Panc1 (cell line): ENCODE measurements around the gene CRISP1. TPM values are rescaled to one million over a fixed set of nuclear protein-coding genes. Genes with fewer than 3 reads are reported as not detected.

Source experiments
- ATAC-seq: fragments of 200-7000 bp; cut with Tn5 transposase; 2 replicates; pipeline ENCODE4 v1.9.1; 2020; ENCODE audit warnings: mild to moderate bottlenecking, moderate library complexity
- BruUV-seq: library from RNA; stranded (reverse); fragments of 400-500 nt; replicated peaks from 2 replicates; lab custom pipeline; 2021; lab: Mats Ljungman, UMichigan
- CTCF ChIA-PET: fragments of 300-600 bp; sonication (Branson Sonifier 250); formaldehyde crosslinking; loops from one replicate; lab custom pipeline; 2022; ENCODE audit warnings: antibody characterized with exemption; lab: Charles Lee
- POLR2A ChIA-PET: fragments of 300-600 bp; sonication (Branson Sonifier 250); formaldehyde crosslinking; loops from one replicate; lab custom pipeline; 2022; ENCODE audit warnings: antibody characterized with exemption; lab: Charles Lee
- DNase-seq: peaks from one replicate; pipeline ENCODE4 v3.0.0-alpha.2; 2010; ENCODE audit warnings: low read depth, low spot score
- H3K27ac ChIP-seq: 2 replicates; pipeline ENCODE4 v1.5.1; 2011; ENCODE audit warnings: mild to moderate bottlenecking, low read length, inconsistent platforms
- H3K27me3 ChIP-seq: fragments of 200-500 bp; sonication (Bioruptor generic); 2 replicates; pipeline ENCODE4 v1.6.0; 2014; ENCODE audit warnings: low read length, inconsistent platforms; ENCODE audit not compliant: control insufficient read depth, insufficient read depth
- H3K36me3 ChIP-seq: fragments of 200-500 bp; sonication (Bioruptor generic); 2 replicates; pipeline ENCODE4 v1.5.1; 2014; ENCODE audit warnings: inconsistent platforms, mild to moderate bottlenecking, low read length, moderate library complexity; ENCODE audit not compliant: control insufficient read depth, insufficient read depth
- H3K4me1 ChIP-seq: 2 replicates; pipeline ENCODE4 v1.5.1; 2011; ENCODE audit warnings: inconsistent platforms, mild to moderate bottlenecking, low read length, moderate library complexity; ENCODE audit not compliant: control insufficient read depth, insufficient read depth
- H3K4me3 ChIP-seq, 2 experiments: 2 replicates each; pipeline ENCODE4 v1.5.1; 2011 to 2012; ENCODE audit warnings: low read depth in 2 of 2, low read length in 2 of 2, mild to moderate bottlenecking in 2 of 2, inconsistent platforms in 1 of 2, moderate library complexity in 1 of 2
- H3K9me3 ChIP-seq: fragments of 200-500 bp; sonication (Bioruptor generic); 2 replicates; pipeline ENCODE4 v1.5.1; 2014; ENCODE audit warnings: low read depth, mild to moderate bottlenecking, inconsistent platforms, low read length, moderate library complexity; ENCODE audit not compliant: control insufficient read depth, insufficient read depth
- POLR2AphosphoS5 ChIP-seq: IDR thresholded peaks from 2 replicates; pipeline ENCODE4 v1.6.1; 2012; ENCODE audit warnings: mild to moderate bottlenecking, low read depth, low read length, moderate library complexity
- SIN3A ChIP-seq: IDR thresholded peaks from 2 replicates; pipeline ENCODE4 v1.6.1; 2012; ENCODE audit warnings: low read depth, mild to moderate bottlenecking, low read length, moderate library complexity, borderline replicate concordance; ENCODE audit not compliant: insufficient read depth
- TCF7L2 ChIP-seq: IDR thresholded peaks from 2 replicates; pipeline ENCODE4 v1.6.1; 2011; ENCODE audit warnings: mild to moderate bottlenecking, low read depth, low read length, inconsistent platforms
- in situ Hi-C: cut with HindIII; loops from 2 replicates; pipeline ENCODE4 v1.10.0; 2016; ENCODE audit warnings: low sequenced_read_pairs, low pct_unique_long_range_greater_than_20kb
- intact Hi-C: fragments of 100-400 bp; cut with micrococcal nuclease; formaldehyde crosslinking; loops from one replicate; pipeline ENCODE4 v1.10.0; 2022; ENCODE audit not compliant: unreplicated experiment
- total RNA-seq: library from RNA; stranded (reverse); gene quantifications from one replicate; pipeline ENCODE4 v1.2.1, GENCODE V29; 2021; ENCODE audit not compliant: unreplicated experiment
- TF ChIP-seq, protein P1 (sequence below): fragments of 450-650 bp; IDR thresholded peaks from 2 replicates; pipeline ENCODE4 v1.5.1; 2017; ENCODE audit warnings: mild to moderate bottlenecking
- TF ChIP-seq, protein P2 (sequence below), 2 experiments: IDR thresholded peaks; 2 replicates each; pipeline ENCODE4 v1.6.1; 2011 to 2012; ENCODE audit warnings: low read depth in 2 of 2, control low read depth in 1 of 2, low read length in 1 of 2, mild to moderate bottlenecking in 1 of 2, moderate library complexity in 1 of 2; ENCODE audit not compliant: insufficient read depth in 1 of 2

The CRISP1 gene
- total RNA-seq, 1 experiment from 2014 or later, result not detected

DNA sequence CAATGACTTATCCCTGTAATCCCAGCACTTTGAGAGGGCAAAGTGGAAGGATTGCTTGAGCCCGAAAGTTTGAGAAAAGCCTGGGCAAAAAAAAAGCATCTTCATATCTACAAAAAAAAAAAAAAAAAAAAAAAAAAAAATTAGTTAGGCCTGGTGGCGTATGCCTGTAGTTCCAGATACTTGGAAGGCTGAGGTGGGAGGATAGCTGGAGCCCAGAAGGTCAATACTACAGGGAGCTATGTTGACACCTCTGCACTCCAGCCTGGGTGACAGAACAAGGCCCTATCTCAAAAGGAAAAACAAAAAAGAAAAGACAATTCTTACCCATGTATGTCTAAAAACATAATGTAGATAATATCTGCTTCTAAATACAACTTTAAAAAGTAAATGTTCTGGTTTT is 27.2 kb downstream of the CRISP1 start:
- Histone ChIP-seq H3K4me3 (no peak overlapping the region), H3K9me3 (no peaks in the 10 kb centered on the region), H3K27me3 (peaks cover 2% of the 10 kb centered on the region; the same call in 1 of the 2 replicates), H3K27ac (no peak overlapping the region), H3K36me3 (no peaks in the 10 kb centered on the region), H3K4me1 (no peaks in the 10 kb centered on the region)
- in situ Hi-C loops, result loop anchor here (25.0 kb wide), 1 partner anchor 202 kb away; the partner anchor contains the start of gene RHAG
- ChIA-PET CTCF (no interaction called here), POLR2A (no interaction called here)
- DNase-seq, result no peak
- TF ChIP-seq, protein P1, sequence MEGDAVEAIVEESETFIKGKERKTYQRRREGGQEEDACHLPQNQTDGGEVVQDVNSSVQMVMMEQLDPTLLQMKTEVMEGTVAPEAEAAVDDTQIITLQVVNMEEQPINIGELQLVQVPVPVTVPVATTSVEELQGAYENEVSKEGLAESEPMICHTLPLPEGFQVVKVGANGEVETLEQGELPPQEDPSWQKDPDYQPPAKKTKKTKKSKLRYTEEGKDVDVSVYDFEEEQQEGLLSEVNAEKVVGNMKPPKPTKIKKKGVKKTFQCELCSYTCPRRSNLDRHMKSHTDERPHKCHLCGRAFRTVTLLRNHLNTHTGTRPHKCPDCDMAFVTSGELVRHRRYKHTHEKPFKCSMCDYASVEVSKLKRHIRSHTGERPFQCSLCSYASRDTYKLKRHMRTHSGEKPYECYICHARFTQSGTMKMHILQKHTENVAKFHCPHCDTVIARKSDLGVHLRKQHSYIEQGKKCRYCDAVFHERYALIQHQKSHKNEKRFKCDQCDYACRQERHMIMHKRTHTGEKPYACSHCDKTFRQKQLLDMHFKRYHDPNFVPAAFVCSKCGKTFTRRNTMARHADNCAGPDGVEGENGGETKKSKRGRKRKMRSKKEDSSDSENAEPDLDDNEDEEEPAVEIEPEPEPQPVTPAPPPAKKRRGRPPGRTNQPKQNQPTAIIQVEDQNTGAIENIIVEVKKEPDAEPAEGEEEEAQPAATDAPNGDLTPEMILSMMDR, result no peak
- no peak for TF ChIP-seq SIN3A
- TF ChIP-seq, protein P2, sequence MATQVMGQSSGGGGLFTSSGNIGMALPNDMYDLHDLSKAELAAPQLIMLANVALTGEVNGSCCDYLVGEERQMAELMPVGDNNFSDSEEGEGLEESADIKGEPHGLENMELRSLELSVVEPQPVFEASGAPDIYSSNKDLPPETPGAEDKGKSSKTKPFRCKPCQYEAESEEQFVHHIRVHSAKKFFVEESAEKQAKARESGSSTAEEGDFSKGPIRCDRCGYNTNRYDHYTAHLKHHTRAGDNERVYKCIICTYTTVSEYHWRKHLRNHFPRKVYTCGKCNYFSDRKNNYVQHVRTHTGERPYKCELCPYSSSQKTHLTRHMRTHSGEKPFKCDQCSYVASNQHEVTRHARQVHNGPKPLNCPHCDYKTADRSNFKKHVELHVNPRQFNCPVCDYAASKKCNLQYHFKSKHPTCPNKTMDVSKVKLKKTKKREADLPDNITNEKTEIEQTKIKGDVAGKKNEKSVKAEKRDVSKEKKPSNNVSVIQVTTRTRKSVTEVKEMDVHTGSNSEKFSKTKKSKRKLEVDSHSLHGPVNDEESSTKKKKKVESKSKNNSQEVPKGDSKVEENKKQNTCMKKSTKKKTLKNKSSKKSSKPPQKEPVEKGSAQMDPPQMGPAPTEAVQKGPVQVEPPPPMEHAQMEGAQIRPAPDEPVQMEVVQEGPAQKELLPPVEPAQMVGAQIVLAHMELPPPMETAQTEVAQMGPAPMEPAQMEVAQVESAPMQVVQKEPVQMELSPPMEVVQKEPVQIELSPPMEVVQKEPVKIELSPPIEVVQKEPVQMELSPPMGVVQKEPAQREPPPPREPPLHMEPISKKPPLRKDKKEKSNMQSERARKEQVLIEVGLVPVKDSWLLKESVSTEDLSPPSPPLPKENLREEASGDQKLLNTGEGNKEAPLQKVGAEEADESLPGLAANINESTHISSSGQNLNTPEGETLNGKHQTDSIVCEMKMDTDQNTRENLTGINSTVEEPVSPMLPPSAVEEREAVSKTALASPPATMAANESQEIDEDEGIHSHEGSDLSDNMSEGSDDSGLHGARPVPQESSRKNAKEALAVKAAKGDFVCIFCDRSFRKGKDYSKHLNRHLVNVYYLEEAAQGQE (IDR thresholded peaks at IDR 0.05; ENCODE audit: insufficient read depth in 1 of 2, low read depth in 2 of 2, low read length in 1 of 2), result no peak
- no peak for TF ChIP-seq POLR2AphosphoS5
- BruUV-seq, result no TSS peak
- no peak for ATAC-seq
- intact Hi-C loops, result no loop called here

DNA sequence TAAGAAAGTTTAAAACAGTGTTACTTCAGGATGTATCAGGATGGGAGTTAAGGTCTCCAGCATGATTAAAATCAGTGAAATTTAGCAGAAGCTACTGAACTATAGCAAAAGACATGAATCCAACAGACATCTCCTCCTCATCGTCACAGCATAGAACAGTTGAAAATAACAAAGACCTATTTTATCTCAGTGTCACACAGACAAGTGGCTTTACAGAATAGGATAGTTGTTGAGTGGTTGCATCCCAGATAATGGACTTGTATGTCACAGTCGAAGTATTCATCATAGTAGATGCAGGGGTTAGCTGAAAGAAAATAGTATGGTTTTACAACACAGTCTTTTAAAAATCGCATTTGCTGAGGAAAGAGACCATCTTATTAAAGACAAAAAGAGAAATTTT is 31.2 kb downstream of the CRISP1 start:
- no TSS peak for BruUV-seq
- intact Hi-C loops (no loop called here), in situ Hi-C loops (loop anchor here (25.0 kb wide), 1 partner anchor 198 kb away; the partner anchor contains the start of gene RHAG)
- CTCF ChIA-PET, result no interaction called here
- DNase-seq (no peak), ATAC-seq (no peak)
- no peaks in the 10 kb centered on the region for H3K4me1 ChIP-seq
- H3K36me3 ChIP-seq, result no peaks in the 10 kb centered on the region
- H3K27me3 ChIP-seq, result no peaks in the 10 kb centered on the region
- H3K27ac ChIP-seq, result no peak overlapping the region
- TF ChIP-seq, protein P1, result no peak
- TF ChIP-seq, protein P2 (IDR thresholded peaks at IDR 0.05; ENCODE audit: insufficient read depth in 1 of 2, low read depth in 2 of 2, low read length in 1 of 2), result no peak
- TF ChIP-seq TCF7L2 (no peak), POLR2AphosphoS5 (no peak), SIN3A (no peak)
- POLR2A ChIA-PET, result no interaction called here
- no peaks in the 10 kb centered on the region for H3K9me3 ChIP-seq
- H3K4me3 ChIP-seq, result no peak overlapping the region
